HL-60/S4 treated with retinoic acid at 250 ng/mL for 4 days and 3 days (cell line): ENCODE measurements around the gene SLC26A9.
"Not testable (repeated sequence)": the region's sequence is repeated elsewhere in the genome, so short reads cannot be mapped to it uniquely, and the experiment has no call there.

Source experiments
- in situ Hi-C: fragments of 300-500 bp; cut with MboI; formaldehyde crosslinking; loops from 2 replicates; pipeline ENCODE4 v1.7.0; 2022; ENCODE audit warnings: low sequenced_read_pairs

Gene SLC26A9

DNA sequence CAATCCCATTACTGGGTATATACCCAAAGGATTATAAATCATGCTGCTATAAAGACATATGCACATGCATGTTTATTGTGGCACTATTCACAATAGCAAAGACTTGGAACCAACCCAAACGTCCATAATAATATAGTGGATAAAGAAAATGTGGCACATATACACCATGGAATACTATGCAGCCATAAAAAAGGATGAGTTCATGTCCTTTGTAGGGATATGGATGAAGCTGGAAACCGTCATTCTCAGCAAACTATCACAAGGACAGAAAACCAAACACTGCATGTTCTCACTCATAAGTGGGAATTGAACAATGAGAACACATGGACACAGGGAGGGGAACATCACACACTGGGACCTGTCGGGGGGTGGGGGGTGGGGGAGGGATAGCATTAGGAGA is 38.2 kb downstream of the SLC26A9 start:
- in situ Hi-C loops, result not testable (repeated sequence)

- in situ Hi-C loops, result no loop called here
Measured at GRCh38 chr1:205896351-205896750, 46.9 kb downstream of the SLC26A9 start.

- in situ Hi-C loops, result not testable (repeated sequence)
Measured at GRCh38 chr1:205894119-205894518, 49.1 kb downstream of the SLC26A9 start.

DNA sequence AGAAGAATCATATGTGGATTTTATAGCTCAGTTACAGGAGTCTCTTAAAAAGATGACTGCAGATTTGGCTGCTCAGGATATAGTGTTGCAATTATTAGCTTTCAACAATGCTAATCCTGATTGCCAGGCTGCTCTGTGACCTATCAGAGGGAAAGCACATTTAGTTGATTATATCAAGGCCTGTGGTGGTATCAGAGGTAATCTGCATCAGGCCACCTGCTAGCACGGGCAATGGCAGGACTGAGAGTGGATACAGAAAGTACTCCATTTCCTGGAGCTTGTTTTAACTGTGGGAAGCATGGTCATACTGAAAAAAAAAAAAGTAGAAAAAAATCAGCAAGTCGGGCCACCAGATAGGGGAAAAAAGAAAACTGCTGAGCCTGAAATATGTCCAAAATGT is 51.1 kb downstream of the SLC26A9 start:
- in situ Hi-C loops, result not testable (repeated sequence)

GRCh38 chr1:205891481-205891880 is 51.8 kb downstream of the SLC26A9 start:
- in situ Hi-C loops, result not testable (repeated sequence)

GRCh38 chr1:205890631-205891030 is 52.6 kb downstream of the SLC26A9 start:
- in situ Hi-C loops, result not testable (repeated sequence)

- in situ Hi-C loops, result not testable (repeated sequence)
Measured at GRCh38 chr1:205889706-205890105, 53.5 kb downstream of the SLC26A9 start.

GRCh38 chr1:205889006-205889405 is 54.2 kb downstream of the SLC26A9 start:
- in situ Hi-C loops, result not testable (repeated sequence)

DNA sequence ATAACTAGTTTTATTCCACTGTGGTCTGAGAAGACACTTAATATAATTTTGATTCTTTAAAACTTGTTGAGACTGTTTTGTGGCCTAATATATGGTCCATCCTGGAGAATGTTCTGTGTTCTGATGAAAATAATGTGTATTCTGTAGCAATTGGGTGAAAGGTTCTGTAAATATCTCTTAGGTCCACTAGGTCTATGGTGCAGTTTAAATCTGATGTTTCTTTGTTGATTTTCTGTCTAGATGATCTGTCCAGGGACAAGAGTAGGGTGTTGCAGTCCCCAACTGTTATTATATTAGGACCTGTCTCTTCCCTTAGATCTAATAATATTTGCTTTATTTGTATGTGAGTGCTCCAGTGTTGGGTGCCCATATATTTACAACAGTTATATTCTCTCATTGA is 59.5 kb downstream of the SLC26A9 start:
- in situ Hi-C loops, result no loop called here

- in situ Hi-C loops, result no loop called here
Measured at GRCh38 chr1:205880923-205881322, 62.3 kb downstream of the SLC26A9 start.

- in situ Hi-C loops, result no loop called here
Measured at GRCh38 chr1:205879974-205880373, 63.3 kb downstream of the SLC26A9 start.

DNA sequence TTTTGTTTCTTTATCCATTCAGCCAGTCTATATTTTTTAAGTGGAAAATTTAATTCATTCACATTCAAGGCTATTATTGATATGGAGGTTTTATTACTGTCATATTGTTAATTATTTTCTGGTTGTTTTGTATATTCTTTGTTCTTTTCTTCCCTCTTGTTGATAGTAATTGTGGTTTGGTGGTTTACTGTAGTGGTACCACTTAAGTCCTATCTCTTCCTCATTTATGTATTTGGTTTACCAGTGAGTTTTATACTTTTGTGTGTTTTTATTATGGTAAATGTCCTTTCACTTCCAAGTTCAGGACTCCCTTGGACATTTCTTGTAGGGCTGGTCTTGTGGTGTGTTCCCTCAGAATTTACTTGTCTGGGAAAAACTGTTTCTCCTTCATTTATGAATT is 65.2 kb downstream of the SLC26A9 start:
- in situ Hi-C loops, result no loop called here

DNA sequence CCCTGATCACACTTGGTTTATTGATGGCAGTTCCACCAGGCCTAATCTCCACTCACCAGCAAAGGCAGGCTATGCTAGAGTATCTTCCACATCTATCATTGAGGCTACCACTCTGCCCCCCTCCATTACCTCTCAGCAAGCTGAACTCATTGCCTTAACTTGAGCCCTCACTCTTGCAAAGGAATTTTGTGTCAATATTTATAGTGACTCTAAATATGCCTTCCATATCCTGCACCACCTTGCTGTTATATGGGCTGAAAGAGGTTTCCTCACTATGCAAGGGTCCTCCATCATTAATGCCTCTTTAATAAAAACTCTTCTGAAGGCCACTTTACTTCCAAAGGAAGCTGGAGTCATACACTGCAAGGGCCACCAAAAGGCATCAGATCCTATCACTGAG is 70.1 kb downstream of the SLC26A9 start:
- in situ Hi-C loops, result not testable (repeated sequence)

DNA sequence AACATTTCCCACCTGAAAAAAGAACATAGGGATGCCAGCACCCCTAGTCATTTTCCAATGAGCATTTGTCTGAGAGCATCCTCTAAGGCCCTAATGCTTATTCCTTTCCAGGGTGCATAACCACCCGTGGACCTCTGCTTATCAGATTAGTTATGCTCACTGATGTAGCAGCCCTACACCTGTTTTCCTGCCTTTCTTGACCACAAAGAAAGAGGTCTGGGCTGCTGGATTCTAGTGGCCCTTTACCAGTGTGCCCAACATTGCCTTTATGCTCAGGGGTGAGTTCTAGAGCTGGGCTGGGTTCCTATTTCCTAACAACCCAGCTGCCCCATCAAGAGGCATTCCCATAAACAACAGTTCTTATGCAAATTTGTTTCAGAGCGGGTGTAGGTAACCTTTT is 73.0 kb downstream of the SLC26A9 start:
- in situ Hi-C loops, result no loop called here
